Measurements from ENCODE around the gene HAT1.

DNA sequence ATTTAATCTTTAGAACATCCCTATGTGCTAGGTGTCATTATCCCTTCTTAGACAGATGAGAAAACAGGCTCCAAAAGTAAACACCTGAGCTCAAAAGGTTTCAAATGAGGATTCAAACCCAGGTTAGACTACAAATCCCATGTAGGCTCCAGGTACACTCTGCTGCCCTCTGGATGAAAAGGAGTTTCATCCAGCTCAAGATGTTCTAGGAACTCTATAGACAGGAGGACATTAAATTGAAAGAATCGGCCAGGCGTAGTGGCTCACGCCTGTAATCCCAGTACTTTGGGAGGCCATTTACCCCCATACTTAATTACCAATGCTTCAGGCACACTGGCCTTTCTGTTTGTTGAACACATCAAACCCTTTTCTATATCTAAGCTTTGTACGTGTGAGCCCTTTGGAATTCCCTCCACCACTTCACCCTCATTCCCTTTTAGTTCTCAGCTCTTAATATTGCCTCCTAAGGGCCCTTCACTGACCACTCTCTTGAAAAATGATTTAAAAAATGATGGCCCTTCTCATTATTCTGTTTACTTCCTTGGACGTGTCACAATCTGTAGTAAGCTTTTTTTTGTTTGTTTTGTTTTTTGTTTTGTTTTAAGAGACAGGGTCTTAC lies 38.9 kb upstream of the HAT1 start:
- TF ChIP-seq, protein P1, sequence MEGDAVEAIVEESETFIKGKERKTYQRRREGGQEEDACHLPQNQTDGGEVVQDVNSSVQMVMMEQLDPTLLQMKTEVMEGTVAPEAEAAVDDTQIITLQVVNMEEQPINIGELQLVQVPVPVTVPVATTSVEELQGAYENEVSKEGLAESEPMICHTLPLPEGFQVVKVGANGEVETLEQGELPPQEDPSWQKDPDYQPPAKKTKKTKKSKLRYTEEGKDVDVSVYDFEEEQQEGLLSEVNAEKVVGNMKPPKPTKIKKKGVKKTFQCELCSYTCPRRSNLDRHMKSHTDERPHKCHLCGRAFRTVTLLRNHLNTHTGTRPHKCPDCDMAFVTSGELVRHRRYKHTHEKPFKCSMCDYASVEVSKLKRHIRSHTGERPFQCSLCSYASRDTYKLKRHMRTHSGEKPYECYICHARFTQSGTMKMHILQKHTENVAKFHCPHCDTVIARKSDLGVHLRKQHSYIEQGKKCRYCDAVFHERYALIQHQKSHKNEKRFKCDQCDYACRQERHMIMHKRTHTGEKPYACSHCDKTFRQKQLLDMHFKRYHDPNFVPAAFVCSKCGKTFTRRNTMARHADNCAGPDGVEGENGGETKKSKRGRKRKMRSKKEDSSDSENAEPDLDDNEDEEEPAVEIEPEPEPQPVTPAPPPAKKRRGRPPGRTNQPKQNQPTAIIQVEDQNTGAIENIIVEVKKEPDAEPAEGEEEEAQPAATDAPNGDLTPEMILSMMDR (IDR thresholded peaks at IDR 0.05) = no peak
- TF ChIP-seq POLR2A (IDR thresholded peaks at IDR 0.05) = no peak
- no peak for TF ChIP-seq EP300 (IDR thresholded peaks at IDR 0.05)
